Caco-2 (cell line): ENCODE data around the gene FAM120C. TPM values are rescaled to one million over a fixed set of nuclear protein-coding genes. Genes with fewer than 3 reads are reported as not detected.

Experiments used
- BruUV-seq: library from RNA; stranded (reverse); fragments of 400-500 nt; replicated peaks from 2 replicates; lab custom pipeline; 2021; lab: Mats Ljungman, UMichigan
- CTCF ChIA-PET: fragments of 300-600 bp; sonication (Branson Sonifier 250); formaldehyde crosslinking; loops from one replicate; lab custom pipeline; 2022; ENCODE audit warnings: antibody characterized with exemption; lab: Charles Lee
- POLR2A ChIA-PET: fragments of 300-600 bp; sonication (Branson Sonifier 250); formaldehyde crosslinking; loops from one replicate; lab custom pipeline; 2022; ENCODE audit warnings: antibody characterized with exemption; lab: Charles Lee
- DNase-seq, 2 experiments: peaks; one replicate each; pipeline versions ENCODE4 v3.0.0 to v3.0.0-alpha.2; 2020 to 2022
- H3K27me3 ChIP-seq: replicated peaks from 2 replicates; pipeline ENCODE4 v1.6.0; 2011; ENCODE audit warnings: low read length; ENCODE audit not compliant: control insufficient read depth, insufficient read depth
- H3K36me3 ChIP-seq: 2 replicates; pipeline ENCODE4 v1.5.1; 2011; ENCODE audit warnings: low read length; ENCODE audit not compliant: control insufficient read depth, insufficient read depth
- H3K4me1 ChIP-seq: fragments of 250-450 bp; sonication (Bioruptor Pico); 2 replicates; pipeline ENCODE4 v1.5.1; 2020; ENCODE audit warnings: mild to moderate bottlenecking
- H3K4me3 ChIP-seq: 2 replicates; pipeline ENCODE4 v1.5.1; 2011; ENCODE audit warnings: low read depth, mild to moderate bottlenecking, control low read depth, low read length
- H3K9me3 ChIP-seq: fragments of 250-450 bp; sonication (Bioruptor Pico); 2 replicates; pipeline ENCODE4 v1.5.1; 2020; ENCODE audit warnings: mild to moderate bottlenecking, moderate library complexity
- H3K27ac Mint-ChIP-seq: one replicate; pipeline ENCODE4 v1.8.0; 2022; ENCODE audit warnings: mixed read lengths; ENCODE audit not compliant: unreplicated experiment
- H3K27me3 Mint-ChIP-seq: one replicate; pipeline ENCODE4 v1.8.0; 2022; ENCODE audit warnings: mixed read lengths; ENCODE audit not compliant: insufficient read depth, unreplicated experiment
- H3K36me3 Mint-ChIP-seq: one replicate; pipeline ENCODE4 v1.8.0; 2022; ENCODE audit warnings: mild to moderate bottlenecking, mixed read lengths; ENCODE audit not compliant: insufficient read depth, unreplicated experiment
- H3K4me1 Mint-ChIP-seq: one replicate; pipeline ENCODE4 v1.8.0; 2022; ENCODE audit warnings: low read depth, mixed read lengths; ENCODE audit not compliant: unreplicated experiment
- H3K4me3 Mint-ChIP-seq: one replicate; pipeline ENCODE4 v1.8.0; 2022; ENCODE audit warnings: mild to moderate bottlenecking, moderate library complexity, mixed read lengths; ENCODE audit not compliant: unreplicated experiment
- H3K9me3 Mint-ChIP-seq: one replicate; pipeline ENCODE4 v1.8.0; 2022; ENCODE audit warnings: mixed read lengths; ENCODE audit not compliant: unreplicated experiment
- intact Hi-C: fragments of 100-400 bp; cut with micrococcal nuclease; formaldehyde crosslinking; loops from one replicate; pipeline ENCODE4 v1.10.0; 2022; ENCODE audit not compliant: unreplicated experiment
- total RNA-seq: library from RNA; stranded (reverse); gene quantifications from 2 replicates; pipeline ENCODE4 v1.2.3, GENCODE V29; 2022
- TF ChIP-seq, protein P1 (sequence below), 2 experiments: fragments of 200-600 bp in 1 of 2; IDR thresholded peaks; 1 replicate in 1 of 2; 2 replicates in 1 of 2; pipeline versions ENCODE4 v1.5.1 to v1.8.0; 2011 to 2022; ENCODE audit warnings: antibody characterized with exemption in 1 of 2, control low read depth in 1 of 2, inconsistent platforms in 1 of 2, low read depth in 1 of 2, low read length in 1 of 2, mild to moderate bottlenecking in 1 of 2, moderate library complexity in 1 of 2; ENCODE audit not compliant: insufficient read depth in 1 of 2, severe bottlenecking in 1 of 2, unreplicated experiment in 1 of 2

Gene FAM120C
- total RNA-seq, 1 experiment from 2014 or later = 6.6 TPM

DNA sequence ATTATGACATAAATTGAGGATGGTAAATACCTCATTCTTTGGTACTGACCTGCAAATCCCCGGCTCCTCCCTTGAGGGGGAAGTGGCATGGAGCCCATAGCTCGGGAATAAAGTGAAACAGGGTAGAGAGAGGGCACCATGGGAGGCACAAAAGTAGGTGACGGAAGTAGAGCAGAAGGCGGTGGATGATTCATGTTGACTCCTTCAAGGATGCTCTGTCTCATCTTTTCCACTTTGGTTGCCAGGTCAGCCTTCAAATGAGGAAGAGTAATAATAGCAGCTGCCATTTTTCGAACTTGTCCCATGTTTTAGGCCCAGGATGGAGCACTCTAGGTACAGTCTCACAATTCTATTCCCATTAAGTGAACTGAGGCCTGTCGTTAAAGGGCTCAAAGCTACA, 97.4 kb downstream of the FAM120C start:
- H3K4me1 ChIP-seq = no peaks in the 10 kb centered on the region
- intact Hi-C loops = no loop called here
- no peaks in the 10 kb centered on the region for H3K27me3 Mint-ChIP-seq
- no peaks in the 10 kb centered on the region for H3K27me3 ChIP-seq
- H3K9me3 ChIP-seq = no peaks in the 10 kb centered on the region
- H3K36me3 ChIP-seq = no peaks in the 10 kb centered on the region
- H3K9me3 Mint-ChIP-seq = no peaks in the 10 kb centered on the region
- no TSS peak for BruUV-seq
- no peak overlapping the region for H3K4me3 Mint-ChIP-seq
- POLR2A ChIA-PET = no interaction called here
- H3K27ac Mint-ChIP-seq = no peak overlapping the region
- H3K4me1 Mint-ChIP-seq = no peaks in the 10 kb centered on the region
- no peaks in the 10 kb centered on the region for H3K36me3 Mint-ChIP-seq
- no peak for DNase-seq
- TF ChIP-seq, protein P1, sequence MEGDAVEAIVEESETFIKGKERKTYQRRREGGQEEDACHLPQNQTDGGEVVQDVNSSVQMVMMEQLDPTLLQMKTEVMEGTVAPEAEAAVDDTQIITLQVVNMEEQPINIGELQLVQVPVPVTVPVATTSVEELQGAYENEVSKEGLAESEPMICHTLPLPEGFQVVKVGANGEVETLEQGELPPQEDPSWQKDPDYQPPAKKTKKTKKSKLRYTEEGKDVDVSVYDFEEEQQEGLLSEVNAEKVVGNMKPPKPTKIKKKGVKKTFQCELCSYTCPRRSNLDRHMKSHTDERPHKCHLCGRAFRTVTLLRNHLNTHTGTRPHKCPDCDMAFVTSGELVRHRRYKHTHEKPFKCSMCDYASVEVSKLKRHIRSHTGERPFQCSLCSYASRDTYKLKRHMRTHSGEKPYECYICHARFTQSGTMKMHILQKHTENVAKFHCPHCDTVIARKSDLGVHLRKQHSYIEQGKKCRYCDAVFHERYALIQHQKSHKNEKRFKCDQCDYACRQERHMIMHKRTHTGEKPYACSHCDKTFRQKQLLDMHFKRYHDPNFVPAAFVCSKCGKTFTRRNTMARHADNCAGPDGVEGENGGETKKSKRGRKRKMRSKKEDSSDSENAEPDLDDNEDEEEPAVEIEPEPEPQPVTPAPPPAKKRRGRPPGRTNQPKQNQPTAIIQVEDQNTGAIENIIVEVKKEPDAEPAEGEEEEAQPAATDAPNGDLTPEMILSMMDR (IDR thresholded peaks at IDR 0.05; ENCODE audit: insufficient read depth in 1 of 2, low read depth in 1 of 2, low read length in 1 of 2, severe bottlenecking in 1 of 2, unreplicated experiment in 1 of 2) = no peak
- CTCF ChIA-PET = no interaction called here
- no peak overlapping the region for H3K4me3 ChIP-seq

DNA sequence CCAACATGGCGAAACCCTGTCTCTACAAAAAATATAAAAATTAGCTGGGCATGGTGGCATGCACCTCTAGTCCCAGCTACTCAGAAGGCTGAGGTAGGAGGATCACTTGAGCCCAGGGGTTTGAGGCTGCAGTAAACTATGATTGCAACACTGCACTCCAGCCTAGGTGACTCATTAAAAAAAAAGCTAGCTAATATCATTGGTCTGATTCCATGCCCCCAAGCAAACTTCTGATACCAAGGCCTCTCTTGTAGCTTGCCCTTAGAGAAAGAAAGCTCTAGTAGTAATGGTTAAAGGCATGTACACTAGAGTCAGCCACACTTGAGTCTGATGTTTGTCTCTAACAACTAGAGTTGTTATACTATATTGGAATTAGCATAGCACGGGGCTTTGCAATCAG, 106.2 kb downstream of the FAM120C start:
- ChIA-PET CTCF (no interaction called here), POLR2A (no interaction called here)
- Mint-ChIP-seq H3K4me3 (no peak overlapping the region), H3K4me1 (no peaks in the 10 kb centered on the region), H3K27ac (no peak overlapping the region), H3K9me3 (no peaks in the 10 kb centered on the region), H3K27me3 (no peaks in the 10 kb centered on the region), H3K36me3 (no peaks in the 10 kb centered on the region)
- H3K27me3 ChIP-seq = no peaks in the 10 kb centered on the region
- BruUV-seq = no TSS peak
- no peaks in the 10 kb centered on the region for H3K4me1 ChIP-seq
- H3K9me3 ChIP-seq = no peaks in the 10 kb centered on the region
- H3K36me3 ChIP-seq = no peaks in the 10 kb centered on the region
- TF ChIP-seq, protein P1 (IDR thresholded peaks at IDR 0.05; ENCODE audit: insufficient read depth in 1 of 2, low read depth in 1 of 2, low read length in 1 of 2, severe bottlenecking in 1 of 2, unreplicated experiment in 1 of 2) = no peak
- no peak overlapping the region for H3K4me3 ChIP-seq
- intact Hi-C loops = no loop called here
- no peak for DNase-seq

DNA sequence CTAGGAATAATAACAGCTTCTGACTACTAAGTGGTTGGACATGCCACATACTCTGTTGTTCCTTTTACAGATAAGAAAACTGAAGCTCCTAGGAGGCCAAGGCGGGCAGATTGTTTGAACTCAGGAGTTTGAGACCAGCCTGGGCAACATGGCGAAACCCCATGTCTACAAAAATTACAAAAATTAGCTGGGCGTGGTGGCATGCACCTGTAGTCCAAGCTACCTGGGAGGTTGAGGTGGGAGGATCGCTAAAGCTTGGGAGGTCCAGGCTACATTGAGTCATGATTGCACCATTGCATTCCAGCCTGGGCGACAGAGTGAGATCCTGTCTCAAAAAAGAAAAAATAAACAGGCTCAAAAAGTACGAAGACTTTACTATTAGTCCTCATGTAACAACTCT, 108.2 kb downstream of the FAM120C start:
- H3K4me3 Mint-ChIP-seq = no peak overlapping the region
- no peak overlapping the region for H3K27ac Mint-ChIP-seq
- no peaks in the 10 kb centered on the region for H3K36me3 Mint-ChIP-seq
- Histone ChIP-seq H3K27me3 (no peaks in the 10 kb centered on the region), H3K4me1 (no peaks in the 10 kb centered on the region), H3K9me3 (no peaks in the 10 kb centered on the region), H3K36me3 (no peaks in the 10 kb centered on the region), H3K4me3 (no peak overlapping the region)
- intact Hi-C loops = no loop called here
- H3K4me1 Mint-ChIP-seq = no peaks in the 10 kb centered on the region
- H3K27me3 Mint-ChIP-seq = no peaks in the 10 kb centered on the region
- no TSS peak for BruUV-seq
- DNase-seq = no peak
- H3K9me3 Mint-ChIP-seq = no peaks in the 10 kb centered on the region
- ChIA-PET POLR2A (no interaction called here), CTCF (no interaction called here)
- TF ChIP-seq, protein P1 (IDR thresholded peaks at IDR 0.05; ENCODE audit: insufficient read depth in 1 of 2, low read depth in 1 of 2, low read length in 1 of 2, severe bottlenecking in 1 of 2, unreplicated experiment in 1 of 2) = no peak
